NCI-H524 (cell line): Measurements from ENCODE around the gene GJB3.
"Not testable (repeated sequence)": the region's sequence is repeated elsewhere in the genome, so short reads cannot be mapped to it uniquely, and the experiment has no call there.

Experiments used
- DNase-seq, 2 experiments: peaks; one replicate each; lab custom pipeline; 2025; lab: John Stamatoyannopoulos, UW

GJB3 gene

DNA sequence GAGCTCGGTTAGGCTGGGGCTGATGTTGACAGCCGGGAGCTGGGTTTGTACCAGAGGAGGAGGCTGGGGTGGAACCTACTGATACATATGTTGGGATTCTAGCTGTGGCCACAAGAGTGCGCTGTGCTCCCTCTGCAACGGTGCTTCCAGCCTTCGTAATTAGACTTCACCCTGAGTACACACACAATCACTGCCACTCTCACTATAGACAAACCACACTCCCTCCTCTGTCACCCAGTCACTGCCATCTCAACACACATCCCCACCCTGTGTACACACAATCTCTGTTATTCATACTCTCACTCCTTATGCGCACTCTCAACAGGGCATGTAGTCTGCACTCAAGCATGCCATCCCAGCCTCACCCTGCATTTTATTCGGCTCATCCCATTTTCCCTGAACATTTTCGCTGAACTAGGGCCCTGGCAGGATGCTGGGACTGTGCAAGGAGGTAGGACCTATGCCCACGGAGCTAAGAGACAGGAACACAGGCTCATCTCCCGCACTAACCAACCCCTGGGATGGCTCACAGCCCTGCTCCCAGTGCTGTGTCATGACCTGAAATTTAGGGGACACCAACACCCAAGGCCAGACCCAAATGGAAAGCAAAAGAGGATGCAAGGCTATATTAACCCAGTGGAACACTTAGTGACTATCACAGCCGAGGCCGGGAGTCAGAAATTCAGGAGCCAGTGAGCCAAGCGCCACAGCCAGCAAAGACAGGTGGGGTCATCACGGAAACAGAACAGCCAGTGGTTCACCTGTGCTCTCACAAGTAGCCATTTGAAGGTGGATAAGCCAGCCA lies 5.7 kb downstream of the GJB3 start:
- peak; percentile 21 to 68 for DNase-seq

DNA sequence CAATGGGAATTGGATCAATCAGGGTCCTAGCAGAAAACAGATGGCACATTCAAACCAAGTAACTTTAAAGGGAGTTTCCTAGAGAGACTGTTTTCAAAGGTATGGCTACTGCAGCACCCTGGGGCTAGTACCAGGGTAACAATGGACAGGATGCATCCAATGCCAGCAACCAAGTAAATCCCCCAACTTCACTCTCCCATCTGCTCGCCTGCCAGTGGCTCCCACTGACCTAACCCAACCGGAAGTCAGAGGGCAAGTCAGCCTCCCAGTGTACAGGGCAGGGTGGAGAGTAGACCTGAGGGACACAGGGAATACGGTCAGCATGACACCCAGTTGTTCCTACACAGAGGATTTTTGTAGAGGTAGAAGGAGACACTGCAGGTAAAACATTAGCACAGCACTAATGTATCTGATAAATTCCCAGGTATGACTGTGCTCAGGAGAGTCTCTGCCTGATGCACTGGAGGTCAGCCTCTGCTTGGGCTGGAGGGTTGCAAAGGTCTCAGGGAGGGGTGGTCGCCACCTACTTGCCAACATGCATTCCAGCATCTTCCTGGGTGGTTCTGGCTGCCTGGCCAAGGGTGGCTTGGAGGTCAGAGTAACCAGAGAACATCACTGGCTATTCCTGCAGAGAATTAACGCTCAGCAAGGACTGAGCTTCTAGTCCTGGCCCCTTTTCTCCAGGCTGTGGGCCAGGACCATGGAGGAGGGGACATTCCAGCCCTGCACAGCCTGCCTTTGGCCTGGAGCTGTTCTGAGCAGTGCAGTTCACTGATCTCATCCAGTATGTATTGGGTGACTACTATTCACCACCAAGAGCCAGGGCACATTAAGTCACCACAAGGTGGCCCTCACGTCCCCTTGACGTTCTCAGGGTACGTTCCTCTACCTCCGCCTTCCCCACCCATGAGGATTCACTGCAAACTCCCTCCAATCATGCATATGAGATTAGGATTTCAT lies 6.7 kb downstream of the GJB3 start:
- peak; percentile 17 to 31 for DNase-seq

DNA sequence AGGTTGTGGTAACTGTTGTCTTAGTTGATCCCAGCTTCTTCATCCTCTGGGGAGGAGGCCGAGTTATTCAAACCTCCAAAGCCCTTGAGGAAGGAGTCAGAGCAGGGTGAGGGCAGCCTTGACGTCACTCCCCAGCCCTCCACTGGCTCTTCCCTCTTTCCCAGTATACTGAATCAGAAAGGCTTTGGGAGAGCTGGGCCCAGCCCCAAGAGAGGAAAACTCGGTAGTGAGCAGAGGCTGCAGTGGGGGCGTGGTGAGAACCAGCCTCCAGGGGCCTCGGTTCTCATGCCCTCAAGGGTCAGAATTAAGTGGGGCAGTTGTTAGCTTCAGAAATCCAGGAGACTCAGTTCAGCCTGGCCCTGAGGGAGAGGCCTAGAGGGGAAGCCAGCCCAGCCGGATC lies 10.0 kb downstream of the GJB3 start:
- no peak for DNase-seq

DNA sequence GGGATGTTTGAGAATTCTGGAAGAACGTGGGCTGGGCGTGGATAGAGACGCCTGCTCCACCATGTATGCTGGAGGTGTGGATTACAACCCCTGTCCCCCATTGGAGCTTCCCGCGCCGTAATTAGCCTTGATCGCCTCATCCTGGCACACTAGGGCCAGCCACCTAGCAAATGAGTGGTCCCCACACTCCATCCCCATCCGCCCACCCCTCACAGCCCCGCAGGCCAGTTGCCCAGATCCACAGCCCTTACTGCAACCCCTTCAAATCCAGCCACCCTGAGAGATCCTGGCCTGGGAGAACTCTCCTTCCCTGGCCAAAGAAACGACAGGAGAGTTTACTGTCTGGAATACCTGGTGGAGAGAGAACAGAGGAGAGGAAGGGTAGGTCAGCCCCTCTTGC lies 11.4 kb downstream of the GJB3 start:
- no peak for DNase-seq

DNA sequence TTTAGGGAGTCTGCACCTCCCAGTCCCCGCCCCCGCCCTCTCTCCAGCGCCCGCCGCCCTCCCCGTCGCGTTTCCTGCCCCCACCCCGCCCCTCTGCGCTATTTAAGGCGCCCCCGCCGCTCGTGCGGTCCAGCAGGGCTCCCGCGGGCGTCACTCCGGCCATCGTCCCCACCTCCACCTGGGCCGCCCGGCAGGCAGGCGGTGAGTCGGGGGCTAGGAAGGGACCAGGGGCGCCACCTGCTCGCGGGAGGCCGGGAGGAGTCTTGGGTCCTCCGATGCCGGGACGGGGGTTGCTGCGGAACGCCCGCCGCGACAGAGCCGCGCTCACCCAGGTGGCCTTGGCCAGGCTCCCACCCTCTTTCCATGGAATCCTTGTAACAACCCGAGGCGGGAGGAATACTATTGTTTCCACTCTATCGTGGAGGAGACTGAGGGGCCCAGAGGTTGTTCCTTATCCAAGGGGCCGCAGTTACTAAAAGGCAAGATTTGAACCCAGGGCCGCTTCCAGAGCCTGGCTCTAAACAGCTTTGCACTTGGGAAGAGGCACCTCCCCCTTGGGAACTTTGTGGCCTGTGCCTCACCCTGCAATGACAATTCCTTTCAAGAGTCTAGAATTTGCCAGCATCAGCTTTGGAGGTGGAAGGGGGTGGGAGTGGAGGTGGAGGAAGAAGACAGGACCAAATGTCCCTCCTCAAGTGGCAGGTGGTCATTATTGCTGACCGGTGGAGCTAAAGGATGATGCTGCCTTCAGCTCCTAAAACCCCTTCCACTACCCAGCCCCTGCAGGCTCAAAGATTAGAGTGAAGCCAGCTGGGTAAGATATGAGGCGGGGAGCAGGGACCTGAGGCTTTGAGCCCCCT lies 12.1 kb downstream of the GJB3 start, which contains the start of gene GJA4:
GJA4 (plus strand) TSS at position 132 of the 860 bp plus-strand sequence. CDS start 1,215 bp downstream, outside the sequence.
- no peak for DNase-seq

DNA sequence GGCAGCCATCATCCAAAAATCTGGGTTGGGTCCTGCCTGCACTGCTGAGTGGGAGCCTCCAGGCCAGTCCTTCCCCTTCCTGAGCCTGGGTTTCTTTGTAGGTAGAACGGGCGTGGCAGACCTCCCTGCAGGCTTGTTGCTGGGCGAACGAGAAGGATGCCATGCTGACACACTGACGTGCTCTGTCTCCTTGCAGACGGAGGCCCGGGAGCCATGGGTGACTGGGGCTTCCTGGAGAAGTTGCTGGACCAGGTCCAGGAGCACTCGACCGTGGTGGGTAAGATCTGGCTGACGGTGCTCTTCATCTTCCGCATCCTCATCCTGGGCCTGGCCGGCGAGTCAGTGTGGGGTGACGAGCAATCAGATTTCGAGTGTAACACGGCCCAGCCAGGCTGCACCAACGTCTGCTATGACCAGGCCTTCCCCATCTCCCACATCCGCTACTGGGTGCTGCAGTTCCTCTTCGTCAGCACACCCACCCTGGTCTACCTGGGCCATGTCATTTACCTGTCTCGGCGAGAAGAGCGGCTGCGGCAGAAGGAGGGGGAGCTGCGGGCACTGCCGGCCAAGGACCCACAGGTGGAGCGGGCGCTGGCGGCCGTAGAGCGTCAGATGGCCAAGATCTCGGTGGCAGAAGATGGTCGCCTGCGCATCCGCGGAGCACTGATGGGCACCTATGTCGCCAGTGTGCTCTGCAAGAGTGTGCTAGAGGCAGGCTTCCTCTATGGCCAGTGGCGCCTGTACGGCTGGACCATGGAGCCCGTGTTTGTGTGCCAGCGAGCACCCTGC lies 13.2 kb downstream of the GJB3 start:
- no peak for DNase-seq

DNA sequence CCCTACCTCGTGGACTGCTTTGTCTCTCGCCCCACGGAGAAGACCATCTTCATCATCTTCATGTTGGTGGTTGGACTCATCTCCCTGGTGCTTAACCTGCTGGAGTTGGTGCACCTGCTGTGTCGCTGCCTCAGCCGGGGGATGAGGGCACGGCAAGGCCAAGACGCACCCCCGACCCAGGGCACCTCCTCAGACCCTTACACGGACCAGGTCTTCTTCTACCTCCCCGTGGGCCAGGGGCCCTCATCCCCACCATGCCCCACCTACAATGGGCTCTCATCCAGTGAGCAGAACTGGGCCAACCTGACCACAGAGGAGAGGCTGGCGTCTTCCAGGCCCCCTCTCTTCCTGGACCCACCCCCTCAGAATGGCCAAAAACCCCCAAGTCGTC lies 13.8 kb downstream of the GJB3 start:
- DNase-seq: no peak

DNA sequence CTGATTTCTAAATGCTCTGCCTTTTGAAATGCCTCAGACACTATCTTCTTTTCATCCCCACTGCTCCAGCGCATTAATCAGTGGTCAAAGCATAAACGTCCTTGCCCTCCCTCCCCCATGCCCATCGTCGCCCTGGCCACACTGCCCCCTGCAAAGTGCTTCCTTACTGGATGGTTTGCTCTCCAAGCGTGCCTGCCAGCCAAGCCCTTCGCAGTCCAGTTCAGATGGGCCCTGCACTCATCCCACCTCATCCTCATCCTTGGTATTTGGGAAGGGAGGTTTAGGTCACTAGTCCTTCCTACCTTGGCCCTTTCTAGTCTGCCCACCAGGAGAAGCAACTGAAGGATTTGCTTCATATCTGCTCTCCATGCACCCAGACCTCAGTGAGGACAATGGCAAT lies 14.9 kb downstream of the GJB3 start:
- no peak for DNase-seq

DNA sequence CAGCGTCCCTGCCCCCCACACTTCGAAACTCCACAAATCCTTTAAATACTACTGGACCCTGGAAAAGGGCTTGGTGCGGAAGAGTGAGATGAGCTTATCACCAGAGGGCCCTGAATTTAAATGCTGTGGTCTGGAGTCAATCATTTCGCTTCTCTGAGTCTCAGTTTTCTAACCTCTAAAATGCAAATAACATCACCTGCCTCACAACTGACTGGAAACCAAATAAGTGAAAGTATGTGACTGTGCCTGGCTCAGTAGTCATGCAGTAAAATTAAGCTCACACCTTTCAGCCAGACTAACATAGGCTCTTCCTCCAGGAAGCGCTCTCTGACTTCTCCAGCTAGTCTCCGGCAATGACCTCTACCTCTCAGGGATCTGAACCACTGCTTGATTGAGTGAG lies 16.0 kb downstream of the GJB3 start:
- DNase-seq: no peak

DNA sequence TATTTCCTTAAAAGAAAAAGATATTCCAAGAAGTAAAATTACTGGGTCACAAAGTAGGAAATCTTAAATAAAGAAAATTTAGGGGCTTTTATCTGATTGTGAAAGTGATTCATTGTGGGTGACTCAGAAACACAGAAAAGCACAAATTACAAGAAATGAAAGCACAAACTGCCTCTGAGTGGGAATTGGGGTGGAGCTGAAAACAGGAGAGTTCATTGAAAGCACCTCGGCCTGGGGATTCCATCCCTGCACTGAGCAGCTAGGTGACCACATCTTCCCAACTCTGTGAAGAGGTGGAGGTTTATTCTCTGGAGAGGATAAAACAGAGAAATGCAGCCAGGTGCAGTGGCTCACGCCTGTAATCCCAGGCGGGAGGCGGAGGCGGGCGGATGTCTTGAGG lies 19.2 kb downstream of the GJB3 start:
- DNase-seq: no peak

DNA sequence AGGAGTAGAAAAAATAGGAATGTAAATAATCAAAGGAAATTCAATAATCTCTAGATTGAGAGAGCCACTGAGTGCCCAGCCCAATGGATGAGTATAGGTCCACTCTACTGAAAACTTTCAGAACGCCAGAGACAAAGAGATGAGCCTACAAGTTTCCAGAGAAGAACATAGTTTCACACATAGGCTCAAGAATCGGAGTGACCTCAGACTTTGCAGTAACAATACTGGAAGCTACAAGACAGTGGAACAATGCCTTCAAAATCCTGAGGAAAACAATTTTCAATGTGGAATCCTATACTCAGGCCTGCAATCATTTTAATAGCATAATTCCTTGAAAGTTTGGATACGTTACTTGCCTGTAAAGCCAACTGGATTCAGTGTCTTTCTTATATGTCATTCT lies 22.8 kb downstream of the GJB3 start:
- DNase-seq: no peak

DNA sequence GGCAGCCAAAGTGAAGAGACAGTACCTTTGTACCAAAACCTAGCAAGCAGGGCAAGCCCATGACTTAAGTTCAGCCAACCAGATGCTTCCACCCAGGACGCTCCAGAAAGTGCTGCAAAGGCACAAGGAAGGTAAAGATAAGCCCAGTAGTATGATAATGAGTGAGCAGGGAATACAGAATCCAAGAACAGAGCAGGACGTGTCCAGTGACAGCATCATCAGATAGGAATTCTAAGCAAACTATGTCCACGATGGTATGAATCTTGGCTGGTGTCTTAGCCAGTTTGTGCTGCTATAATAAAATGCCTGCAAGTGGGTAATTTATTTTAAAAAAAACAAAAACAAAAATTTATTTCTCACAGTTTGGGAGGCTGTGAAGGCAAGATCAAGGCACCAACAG lies 25.4 kb downstream of the GJB3 start:
- no peak for DNase-seq

DNA sequence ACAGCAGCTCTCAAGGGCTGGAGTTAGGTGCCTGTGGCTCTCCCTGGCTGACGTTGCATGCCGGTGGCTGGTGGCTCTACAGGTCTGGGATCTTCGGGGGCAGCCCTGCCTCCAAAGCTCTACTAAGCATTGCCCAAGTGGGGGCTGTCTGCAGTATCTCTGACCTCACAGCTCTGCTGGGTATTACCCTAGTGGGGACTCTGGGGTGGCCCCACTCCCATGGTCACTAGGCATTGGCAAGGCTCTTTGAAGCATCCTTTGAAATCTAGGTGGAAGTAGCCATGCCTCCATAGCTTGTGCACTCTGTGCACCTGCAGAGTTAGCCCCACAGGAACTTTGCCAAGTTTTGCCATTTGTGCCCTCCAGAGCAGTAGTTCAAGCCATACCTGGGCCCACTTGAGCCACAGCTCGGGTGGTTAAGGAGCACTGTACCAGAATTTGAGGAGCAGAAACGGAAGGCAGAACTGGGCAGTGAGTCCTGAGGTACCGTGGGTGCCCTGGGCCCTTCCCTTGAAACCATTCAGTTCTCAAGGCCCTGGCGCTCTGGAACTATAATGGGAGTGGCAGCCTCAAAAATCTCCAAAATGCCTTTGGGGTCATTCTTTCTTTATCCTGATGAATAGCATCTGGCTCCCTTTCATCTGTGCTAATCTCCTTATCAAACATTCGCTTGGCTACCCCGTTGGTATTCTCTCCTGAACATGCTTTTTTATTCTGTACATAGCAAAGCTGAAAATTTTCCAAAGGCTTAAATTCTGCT lies 27.2 kb downstream of the GJB3 start:
- DNase-seq: no peak

DNA sequence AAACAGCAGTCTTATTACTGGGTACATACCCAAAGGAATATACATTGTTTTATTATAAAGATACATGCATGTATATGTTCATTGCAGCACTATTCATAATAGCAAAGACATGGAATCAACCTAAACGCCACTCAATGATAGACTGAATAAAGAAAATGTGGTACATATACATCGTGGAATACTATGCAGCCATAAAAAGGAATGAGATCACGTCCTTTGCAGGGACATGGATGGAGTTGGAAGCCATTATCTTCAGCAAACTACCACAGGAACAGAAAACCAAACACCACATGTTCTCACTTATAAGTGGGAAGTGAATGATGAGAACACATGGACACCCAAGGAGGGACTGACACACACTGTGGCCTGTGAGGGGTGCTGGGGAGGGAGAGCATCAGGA lies 29.8 kb downstream of the GJB3 start:
- not testable (repeated sequence) for DNase-seq

DNA sequence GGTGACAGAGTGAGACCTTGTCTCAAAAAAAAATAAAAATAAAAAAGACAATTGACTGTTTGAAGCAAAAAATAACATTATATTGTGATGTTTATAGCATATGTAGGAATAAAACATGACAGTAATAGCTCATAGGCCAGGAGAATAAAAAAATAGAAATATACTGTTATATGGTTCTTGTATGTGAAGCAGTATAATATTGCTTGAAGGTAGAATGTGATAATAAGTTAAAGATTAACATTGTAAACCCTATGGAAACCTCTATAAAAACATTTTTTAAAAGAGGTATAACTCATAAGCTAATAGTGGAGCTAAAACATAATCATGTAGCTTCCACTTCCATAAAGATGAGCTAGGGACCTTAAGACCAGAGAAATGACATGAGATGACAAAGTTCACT lies 35.3 kb downstream of the GJB3 start:
- no peak for DNase-seq

DNA sequence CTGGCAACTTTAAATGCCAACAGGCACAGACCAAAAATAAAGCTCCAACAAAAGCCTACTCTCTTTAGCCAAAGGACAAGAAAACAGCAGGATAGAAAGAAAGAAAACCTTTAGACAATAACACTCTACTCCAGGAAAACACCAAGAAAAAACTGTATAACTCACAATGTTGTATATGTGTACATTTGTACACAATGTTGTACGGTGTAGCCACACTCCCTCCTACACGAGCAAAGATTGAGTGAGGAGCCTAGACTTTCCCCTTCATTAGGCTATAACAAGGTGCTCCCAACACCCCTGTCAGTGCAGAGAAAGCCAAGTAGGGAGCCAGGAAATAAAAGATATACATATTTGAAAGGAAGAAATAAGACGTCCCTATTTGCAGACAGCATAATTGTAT lies 35.8 kb downstream of the GJB3 start:
- no peak for DNase-seq

DNA sequence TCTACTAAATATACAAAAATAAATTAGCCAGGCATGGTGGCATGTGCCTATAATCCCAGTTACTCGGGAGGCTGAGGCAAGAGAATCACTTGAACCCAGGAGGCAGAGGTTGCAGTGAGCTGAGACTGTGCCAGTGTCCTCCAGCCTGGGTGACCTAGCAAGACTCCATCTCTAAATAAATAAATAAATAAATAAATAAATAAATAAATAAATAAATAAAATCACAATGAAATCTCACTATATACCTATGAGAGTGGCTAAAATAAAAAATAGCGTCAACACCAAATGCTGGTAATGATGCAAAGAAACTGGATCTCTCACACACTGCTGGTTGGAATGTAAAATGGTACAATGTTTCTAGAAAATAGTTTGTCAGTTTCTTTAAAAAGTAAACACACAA lies 37.8 kb downstream of the GJB3 start:
- not testable (repeated sequence) for DNase-seq

DNA sequence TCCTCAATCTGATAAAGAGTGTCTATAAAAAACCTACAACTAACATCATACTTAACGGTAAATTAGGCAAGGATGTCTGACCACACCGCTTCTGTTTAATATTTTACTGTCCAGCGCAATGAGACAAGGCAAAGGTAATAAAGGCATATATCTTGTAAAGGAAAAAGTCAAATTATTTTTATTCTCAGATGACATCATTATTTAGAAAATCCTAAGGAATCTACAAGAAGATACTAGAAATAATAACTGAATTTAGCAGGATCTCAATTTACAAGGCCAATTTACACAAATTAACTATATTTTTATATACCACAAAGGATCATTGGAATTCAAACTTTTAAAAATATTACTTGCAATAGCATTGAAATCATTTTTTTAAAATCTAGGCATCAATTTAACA lies 41.2 kb downstream of the GJB3 start:
- DNase-seq: no peak

DNA sequence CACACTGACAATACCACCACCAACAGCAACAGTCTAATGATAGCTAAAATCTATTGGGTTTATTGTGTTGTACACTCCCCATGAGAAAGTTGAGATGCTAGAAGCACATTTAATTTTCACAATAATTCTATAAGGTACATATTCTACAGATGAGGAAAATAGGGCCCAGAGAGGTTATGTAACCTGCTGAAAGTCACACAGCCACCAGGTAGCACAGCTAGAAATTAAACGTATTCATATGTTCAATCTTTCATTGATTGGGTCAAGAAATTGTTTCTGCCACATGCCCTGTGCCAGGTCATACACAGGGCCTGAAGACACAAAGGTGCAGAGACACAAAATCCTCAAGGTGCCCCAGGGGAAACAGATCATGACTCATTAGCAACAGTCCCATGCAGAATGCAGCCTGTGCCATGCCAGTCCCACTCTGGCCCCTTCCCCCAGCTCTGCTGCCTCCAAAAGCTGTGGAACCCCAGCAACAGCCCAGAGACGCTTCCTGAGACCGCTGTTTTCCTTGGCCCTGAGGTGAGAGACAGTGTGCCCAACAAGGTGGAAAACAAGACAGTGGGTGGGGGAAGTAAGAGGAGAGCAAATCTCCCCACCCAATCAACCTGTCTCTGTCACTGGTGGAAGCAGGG lies 43.9 kb downstream of the GJB3 start:
- no peak for DNase-seq
